Suprapubic skin (tissue), 4 donors: ENCODE measurements around the gene F3. TPM values are rescaled to one million over a fixed set of nuclear protein-coding genes. Genes with fewer than 3 reads are reported as not detected.
A peak's percentile ranks its signal among the peaks of the same experiment; 100 is the strongest.

ENCODE experiments used
- DNase-seq, 2 donors: peaks; one replicate each; pipeline ENCODE4 v3.0.0-alpha.2; 2019; ENCODE audit warnings: low spot score in 2 of 2
- H3K27ac ChIP-seq: fragments of 200-600 bp; sonication (generic); one replicate; pipeline ENCODE4 v1.5.1; 2019
- H3K27me3 ChIP-seq: fragments of 200-600 bp; sonication (generic); one replicate; pipeline ENCODE4 v1.5.1; 2019
- H3K36me3 ChIP-seq: fragments of 200-600 bp; sonication (generic); one replicate; pipeline ENCODE4 v1.5.1; 2019
- H3K4me1 ChIP-seq: fragments of 200-600 bp; sonication (generic); one replicate; pipeline ENCODE4 v1.5.1; 2019
- H3K4me3 ChIP-seq: fragments of 200-600 bp; sonication (generic); one replicate; pipeline ENCODE4 v1.5.1; 2019; ENCODE audit warnings: mild to moderate bottlenecking
- H3K9me3 ChIP-seq: fragments of 200-600 bp; sonication (generic); one replicate; pipeline ENCODE4 v1.5.1; 2019
- EP300 ChIP-seq: sonication (generic); formaldehyde crosslinking; IDR thresholded peaks from one replicate; pipeline ENCODE4 v1.6.1; 2017; ENCODE audit warnings: antibody characterized with exemption
- POLR2A ChIP-seq, 2 donors: fragments of 450-650 bp; IDR thresholded peaks; one replicate each; pipeline ENCODE4 v1.6.1; 2017; ENCODE audit warnings: antibody characterized with exemption in 2 of 2, mild to moderate bottlenecking in 2 of 2, moderate library complexity in 2 of 2
- POLR2AphosphoS5 ChIP-seq, 3 donors: sonication (generic); formaldehyde crosslinking; IDR thresholded peaks; one replicate each; pipeline ENCODE4 v1.6.1; 2017; ENCODE audit warnings: antibody characterized with exemption in 3 of 3
- WGBS: methylation state at CpG from one replicate; pipeline ENCODE4 v1.1.5; 2018; 5-methylcytosine and 5-hydroxymethylcytosine counted together
- total RNA-seq, 4 donors: library from RNA; depleted of rRNA; stranded (reverse); fragments of >200 nt; gene quantifications; one replicate each; pipeline ENCODE4 v1.1.0, GENCODE V29; 2016
- TF ChIP-seq, protein P1 (sequence below), 2 donors: fragments of 200-600 bp in 1 of 2; fragments of 450-650 bp in 1 of 2; sonication (generic) in 1 of 2; IDR thresholded peaks; one replicate each; pipeline ENCODE4 v1.5.1; 2016 to 2019; ENCODE audit warnings: antibody characterized with exemption in 2 of 2, mild to moderate bottlenecking in 1 of 2, moderate library complexity in 1 of 2

The F3 gene
- total RNA-seq, 4 donors from 2014 or later = 36.5 to 110 (median 84.0) TPM

GRCh38 chr1:94490556-94490955 is 51.0 kb downstream of the F3 start:
- Histone ChIP-seq H3K27ac (no peak overlapping the region), H3K36me3 (peaks cover 50% of the 10 kb centered on the region), H3K4me1 (no peaks in the 10 kb centered on the region), H3K4me3 (no peak overlapping the region), H3K9me3 (no peaks in the 10 kb centered on the region), H3K27me3 (no peaks in the 10 kb centered on the region)
- TF ChIP-seq, protein P1, sequence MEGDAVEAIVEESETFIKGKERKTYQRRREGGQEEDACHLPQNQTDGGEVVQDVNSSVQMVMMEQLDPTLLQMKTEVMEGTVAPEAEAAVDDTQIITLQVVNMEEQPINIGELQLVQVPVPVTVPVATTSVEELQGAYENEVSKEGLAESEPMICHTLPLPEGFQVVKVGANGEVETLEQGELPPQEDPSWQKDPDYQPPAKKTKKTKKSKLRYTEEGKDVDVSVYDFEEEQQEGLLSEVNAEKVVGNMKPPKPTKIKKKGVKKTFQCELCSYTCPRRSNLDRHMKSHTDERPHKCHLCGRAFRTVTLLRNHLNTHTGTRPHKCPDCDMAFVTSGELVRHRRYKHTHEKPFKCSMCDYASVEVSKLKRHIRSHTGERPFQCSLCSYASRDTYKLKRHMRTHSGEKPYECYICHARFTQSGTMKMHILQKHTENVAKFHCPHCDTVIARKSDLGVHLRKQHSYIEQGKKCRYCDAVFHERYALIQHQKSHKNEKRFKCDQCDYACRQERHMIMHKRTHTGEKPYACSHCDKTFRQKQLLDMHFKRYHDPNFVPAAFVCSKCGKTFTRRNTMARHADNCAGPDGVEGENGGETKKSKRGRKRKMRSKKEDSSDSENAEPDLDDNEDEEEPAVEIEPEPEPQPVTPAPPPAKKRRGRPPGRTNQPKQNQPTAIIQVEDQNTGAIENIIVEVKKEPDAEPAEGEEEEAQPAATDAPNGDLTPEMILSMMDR (IDR thresholded peaks at IDR 0.05) = no peak
- TF ChIP-seq POLR2A (IDR thresholded peaks at IDR 0.05) (no peak), POLR2AphosphoS5 (IDR thresholded peaks at IDR 0.05) (no peak), EP300 (no peak)
- 72% methylated on average over 2 of the region's 2 CpGs for WGBS
- DNase-seq = no peak

DNA sequence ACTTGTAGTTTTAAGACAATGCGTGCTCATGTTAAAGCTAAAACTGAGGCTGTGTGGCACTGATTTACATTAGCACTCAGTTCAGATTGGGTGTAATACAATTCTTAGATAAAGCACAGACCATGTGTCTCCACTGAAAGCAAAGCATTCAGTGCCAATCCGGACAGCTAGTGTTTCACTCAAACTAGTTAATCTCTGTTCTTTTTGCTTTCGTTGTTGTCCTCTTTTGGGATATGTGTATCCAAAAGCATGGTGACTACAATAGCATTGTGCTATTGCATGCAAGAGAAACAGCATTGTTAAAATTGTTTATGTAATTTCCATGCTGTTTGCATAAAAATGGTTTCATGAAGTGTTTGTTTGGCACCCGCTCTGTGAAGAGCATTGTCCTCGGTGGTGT is 54.6 kb downstream of the F3 start:
- TF ChIP-seq POLR2AphosphoS5 (IDR thresholded peaks at IDR 0.05) = no peak
- TF ChIP-seq, protein P1 (IDR thresholded peaks at IDR 0.05) = no peak
- TF ChIP-seq EP300 = no peak
- TF ChIP-seq POLR2A (IDR thresholded peaks at IDR 0.05) = no peak
- Histone ChIP-seq H3K9me3 (no peaks in the 10 kb centered on the region), H3K27ac (no peak overlapping the region), H3K36me3 (peaks cover 57% of the 10 kb centered on the region), H3K4me3 (no peak overlapping the region), H3K4me1 (no peaks in the 10 kb centered on the region), H3K27me3 (no peaks in the 10 kb centered on the region)
- 97% methylated on average over 5 of the region's 5 CpGs for WGBS
- no peak for DNase-seq

DNA sequence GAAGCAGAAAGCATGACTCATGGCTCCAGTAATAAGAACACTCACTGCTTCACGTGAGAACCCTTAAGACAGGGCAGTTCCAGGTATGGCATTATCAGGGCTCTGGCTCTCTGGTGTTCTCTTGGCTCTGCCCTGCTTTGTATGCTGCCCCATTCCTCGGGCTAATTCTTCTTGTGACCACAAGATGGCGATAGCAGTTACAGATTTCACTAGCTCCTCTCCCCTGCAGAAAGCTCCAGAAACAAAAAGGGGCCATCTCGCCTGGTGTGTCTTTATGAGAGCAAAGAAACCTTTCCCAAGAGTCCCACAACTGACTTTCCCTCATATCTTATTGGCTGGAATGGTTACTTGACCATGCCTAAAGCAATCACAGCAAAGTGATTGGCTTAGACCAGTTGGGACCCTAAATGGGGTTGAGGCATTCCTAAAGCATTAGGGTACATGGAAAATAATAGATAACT is 60.1 kb downstream of the F3 start:
- no peak for DNase-seq
- H3K4me1 ChIP-seq = no peaks in the 10 kb centered on the region
- TF ChIP-seq EP300 = no peak
- no peak for TF ChIP-seq POLR2AphosphoS5 (IDR thresholded peaks at IDR 0.05)
- TF ChIP-seq, protein P1 (IDR thresholded peaks at IDR 0.05) = peak; percentile 74 to 77
- H3K9me3 ChIP-seq = no peaks in the 10 kb centered on the region
- WGBS = 13% methylated on average over 4 of the region's 4 CpGs
- H3K36me3 ChIP-seq = peaks cover 26% of the 10 kb centered on the region
- H3K27ac ChIP-seq = no peak overlapping the region
- no peaks in the 10 kb centered on the region for H3K27me3 ChIP-seq
- no peak overlapping the region for H3K4me3 ChIP-seq

- no peak for DNase-seq
- Histone ChIP-seq H3K27ac (no peak overlapping the region), H3K4me1 (no peaks in the 10 kb centered on the region), H3K4me3 (no peak overlapping the region), H3K9me3 (no peaks in the 10 kb centered on the region), H3K36me3 (peaks cover 29% of the 10 kb centered on the region), H3K27me3 (no peaks in the 10 kb centered on the region)
- TF ChIP-seq EP300 = no peak
- no peak for TF ChIP-seq POLR2A (IDR thresholded peaks at IDR 0.05)
- TF ChIP-seq, protein P1 (IDR thresholded peaks at IDR 0.05) = no peak
- no peak for TF ChIP-seq POLR2AphosphoS5 (IDR thresholded peaks at IDR 0.05)
- 90% methylated on average over 3 of the region's 3 CpGs for WGBS
Observed at GRCh38 chr1:94479682-94480081, 61.9 kb downstream of the F3 start.

Other genes with a start within 250 kb of the F3 start
- gene ABCD3, start 123.4 kb downstream of the F3 start, total RNA-seq = 10 to 100 TPM; 27.6 to 46.5 (median 39.8) TPM